Measurements from ENCODE around the gene DGKQ. TPM values are rescaled to one million over a fixed set of nuclear protein-coding genes. Genes with fewer than 3 reads are reported as not detected.

The DGKQ gene
- total RNA-seq, 5 donors from 2014 or later (not counting 1 experiment from before 2014, with no cell fraction given) = 22.6 to 46.4 (median 36.9) TPM

DNA sequence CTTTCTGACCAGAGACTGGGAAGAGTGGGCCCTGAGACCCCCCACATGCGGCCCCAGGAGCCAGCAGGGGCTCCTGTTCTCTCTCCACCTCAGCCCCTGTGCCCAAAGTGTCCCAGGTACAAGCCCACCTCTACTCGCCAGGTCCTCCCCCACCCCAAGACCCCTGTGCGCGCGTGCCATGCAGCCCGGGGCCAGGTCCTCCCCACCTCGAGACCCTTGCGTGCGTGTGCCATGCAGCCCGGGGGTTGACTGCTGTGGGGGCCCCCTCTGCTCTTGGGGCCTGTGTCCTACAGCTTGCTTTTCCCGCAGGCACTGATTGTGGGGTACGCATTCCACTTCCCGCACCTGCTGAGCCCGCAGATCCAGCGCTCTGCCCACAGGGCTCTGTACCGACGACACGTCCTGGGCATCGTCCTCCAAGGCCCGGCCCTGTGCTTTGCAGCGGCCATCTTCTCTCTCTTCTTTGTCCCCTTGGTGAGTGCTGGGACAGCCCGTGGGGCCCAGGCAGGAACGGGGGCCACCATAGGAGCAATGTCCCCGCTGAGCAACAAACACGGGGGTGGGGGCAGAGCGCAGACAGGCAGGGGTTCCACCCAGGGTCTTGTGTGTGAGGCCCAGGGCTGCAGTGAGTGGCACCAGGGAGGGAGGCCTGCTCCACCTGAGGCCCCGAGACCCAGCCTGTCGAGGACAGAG lies 20.3 kb downstream of the DGKQ start:
- Mint-ChIP-seq H3K27me3 (no peaks in the 10 kb centered on the region), H3K27ac (no peak overlapping the region), H3K4me3 (no peak overlapping the region), H3K36me3 (peaks cover 8% of the 10 kb centered on the region), H3K4me1 (no peaks in the 10 kb centered on the region), H3K9me3 (no peaks in the 10 kb centered on the region)
- 91% methylated on average over 25 of the region's 28 CpGs for WGBS (ENCODE audit: insufficient coverage)
- CTCF ChIA-PET = no interaction called here
- no peaks in the 10 kb centered on the region for H3K27me3 ChIP-seq (replicated peaks in 1 of 2; ENCODE audit: control insufficient read depth in 2 of 2, extremely low read depth in 1 of 2, insufficient read depth in 2 of 2, low read length in 1 of 2)
- no peak for ATAC-seq (replicated peaks in 1 of 4)
- no peak overlapping the region for H3K27ac ChIP-seq (ENCODE audit: low read length)
- peaks cover 8 to 13% of the 10 kb centered on the region in 2 donors for H3K36me3 ChIP-seq (ENCODE audit: control insufficient read depth in 2 of 2, extremely low read depth in 1 of 2, insufficient read depth in 1 of 2, low read length in 1 of 2)
- H3K4me1 ChIP-seq (ENCODE audit: control insufficient read depth in 1 of 2, extremely low read depth in 1 of 2, insufficient read depth in 2 of 2, low read length in 2 of 2) = no peaks in the 10 kb centered on the region
- POLR2A ChIA-PET = no interaction called here
- no peak for DNase-seq
- H3K9me3 ChIP-seq = no peaks in the 10 kb centered on the region
- H3K4me3 ChIP-seq (ENCODE audit: control insufficient read depth in 1 of 2, extremely low read depth in 1 of 2, low read length in 1 of 2) = no peak overlapping the region

DNA sequence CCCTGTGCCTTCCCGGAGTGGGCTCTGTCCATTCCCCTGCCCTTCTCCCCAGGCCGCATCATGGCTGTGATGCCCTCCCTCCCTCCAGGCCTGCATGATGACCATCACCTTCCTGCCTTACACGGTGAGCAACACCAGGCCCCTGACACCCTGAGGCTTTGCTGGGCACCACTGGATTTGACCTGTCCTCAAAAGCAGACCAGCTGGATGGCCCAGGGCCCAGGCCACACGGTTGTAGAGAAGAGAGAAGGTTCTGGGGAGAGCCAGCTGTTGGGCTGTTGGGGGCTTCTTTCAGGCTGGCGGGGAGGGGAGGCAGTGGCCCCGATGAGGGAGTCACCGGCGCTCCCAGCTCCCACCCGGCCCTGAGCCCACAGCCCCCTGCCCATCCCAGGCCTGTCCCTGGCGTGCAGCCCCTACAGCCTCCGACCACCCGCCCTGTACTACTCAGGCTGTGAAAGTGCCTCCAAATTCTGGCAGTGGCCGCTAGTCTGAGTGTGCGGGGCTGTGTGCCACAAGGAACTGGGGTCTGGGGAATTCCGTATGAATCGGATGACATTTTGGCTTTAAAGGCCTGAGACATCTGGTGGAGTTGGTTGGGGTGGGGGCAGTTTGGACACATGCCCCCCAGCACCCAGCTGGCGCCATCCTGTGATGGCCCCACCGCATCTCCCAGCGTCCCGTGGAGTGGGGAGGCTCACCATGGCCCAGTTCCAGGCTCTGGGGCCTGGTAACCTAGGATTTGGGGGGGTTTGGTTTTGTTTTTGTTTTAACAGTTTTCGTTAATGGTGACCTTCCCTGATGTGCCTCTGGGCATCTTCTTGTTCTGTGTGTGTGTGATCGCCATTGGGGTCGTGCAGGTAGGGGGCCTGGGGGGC lies 21.5 kb downstream of the DGKQ start:
- ATAC-seq (replicated peaks in 1 of 4) (no peak), DNase-seq (no peak)
- H3K27me3 Mint-ChIP-seq = no peaks in the 10 kb centered on the region
- no peak overlapping the region for H3K4me3 Mint-ChIP-seq
- no peaks in the 10 kb centered on the region for H3K4me1 Mint-ChIP-seq
- no peak overlapping the region for H3K27ac Mint-ChIP-seq
- Histone ChIP-seq H3K9me3 (no peaks in the 10 kb centered on the region), H3K27ac (ENCODE audit: low read length) (no peak overlapping the region), H3K4me3 (ENCODE audit: control insufficient read depth in 1 of 2, extremely low read depth in 1 of 2, low read length in 1 of 2) (no peak overlapping the region), H3K27me3 (replicated peaks in 1 of 2; ENCODE audit: control insufficient read depth in 2 of 2, extremely low read depth in 1 of 2, insufficient read depth in 2 of 2, low read length in 1 of 2) (no peaks in the 10 kb centered on the region), H3K36me3 (ENCODE audit: control insufficient read depth in 2 of 2, extremely low read depth in 1 of 2, insufficient read depth in 1 of 2, low read length in 1 of 2) (peaks cover 8 to 13% of the 10 kb centered on the region in 2 donors), H3K4me1 (ENCODE audit: control insufficient read depth in 1 of 2, extremely low read depth in 1 of 2, insufficient read depth in 2 of 2, low read length in 2 of 2) (no peaks in the 10 kb centered on the region)
- H3K9me3 Mint-ChIP-seq = no peaks in the 10 kb centered on the region
- CTCF ChIA-PET = no interaction called here
- POLR2A ChIA-PET = no interaction called here
- WGBS (ENCODE audit: insufficient coverage) = 93% methylated on average over 14 of the region's 23 CpGs
- peaks cover 8% of the 10 kb centered on the region for H3K36me3 Mint-ChIP-seq

DNA sequence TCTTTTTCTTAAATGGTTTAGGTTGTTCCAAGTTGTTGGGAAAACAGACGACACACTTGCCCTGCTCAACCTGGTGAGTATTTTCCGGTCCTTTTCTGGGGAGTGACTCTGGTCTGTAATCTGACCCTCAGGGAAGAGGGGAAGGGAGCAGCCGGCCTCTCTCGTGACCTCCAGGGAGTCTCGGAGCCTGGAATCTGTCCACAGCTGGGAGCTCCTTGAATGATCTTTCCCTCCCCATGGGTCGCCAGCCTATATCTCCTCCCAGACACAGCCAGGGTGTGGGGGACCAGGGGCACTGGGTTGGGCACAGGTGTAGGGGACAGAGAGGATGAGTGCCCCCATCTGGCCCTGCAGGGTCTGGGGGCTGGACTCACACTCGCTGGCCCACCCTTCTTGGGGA lies 22.2 kb downstream of the DGKQ start:
- Histone ChIP-seq H3K36me3 (ENCODE audit: control insufficient read depth in 2 of 2, extremely low read depth in 1 of 2, insufficient read depth in 1 of 2, low read length in 1 of 2) (peaks cover 8 to 13% of the 10 kb centered on the region in 2 donors), H3K4me1 (ENCODE audit: control insufficient read depth in 1 of 2, extremely low read depth in 1 of 2, insufficient read depth in 2 of 2, low read length in 2 of 2) (peaks cover 0 to 6% of the 10 kb centered on the region in 2 experiments), H3K27me3 (replicated peaks in 1 of 2; ENCODE audit: control insufficient read depth in 2 of 2, extremely low read depth in 1 of 2, insufficient read depth in 2 of 2, low read length in 1 of 2) (no peaks in the 10 kb centered on the region), H3K27ac (ENCODE audit: low read length) (no peak overlapping the region), H3K4me3 (ENCODE audit: control insufficient read depth in 1 of 2, extremely low read depth in 1 of 2, low read length in 1 of 2) (no peak overlapping the region), H3K9me3 (no peaks in the 10 kb centered on the region)
- CTCF ChIA-PET = no interaction called here
- Mint-ChIP-seq H3K4me3 (no peak overlapping the region), H3K36me3 (peaks cover 8% of the 10 kb centered on the region), H3K27me3 (no peaks in the 10 kb centered on the region), H3K9me3 (no peaks in the 10 kb centered on the region), H3K27ac (no peak overlapping the region), H3K4me1 (peaks cover 0 to 5% (median 0%) of the 10 kb centered on the region in 3 donors)
- WGBS (ENCODE audit: insufficient coverage) = 100% methylated on average over 1 of the region's 7 CpGs
- ATAC-seq (replicated peaks in 1 of 4) (no peak), DNase-seq (no peak)
- POLR2A ChIA-PET = no interaction called here

DNA sequence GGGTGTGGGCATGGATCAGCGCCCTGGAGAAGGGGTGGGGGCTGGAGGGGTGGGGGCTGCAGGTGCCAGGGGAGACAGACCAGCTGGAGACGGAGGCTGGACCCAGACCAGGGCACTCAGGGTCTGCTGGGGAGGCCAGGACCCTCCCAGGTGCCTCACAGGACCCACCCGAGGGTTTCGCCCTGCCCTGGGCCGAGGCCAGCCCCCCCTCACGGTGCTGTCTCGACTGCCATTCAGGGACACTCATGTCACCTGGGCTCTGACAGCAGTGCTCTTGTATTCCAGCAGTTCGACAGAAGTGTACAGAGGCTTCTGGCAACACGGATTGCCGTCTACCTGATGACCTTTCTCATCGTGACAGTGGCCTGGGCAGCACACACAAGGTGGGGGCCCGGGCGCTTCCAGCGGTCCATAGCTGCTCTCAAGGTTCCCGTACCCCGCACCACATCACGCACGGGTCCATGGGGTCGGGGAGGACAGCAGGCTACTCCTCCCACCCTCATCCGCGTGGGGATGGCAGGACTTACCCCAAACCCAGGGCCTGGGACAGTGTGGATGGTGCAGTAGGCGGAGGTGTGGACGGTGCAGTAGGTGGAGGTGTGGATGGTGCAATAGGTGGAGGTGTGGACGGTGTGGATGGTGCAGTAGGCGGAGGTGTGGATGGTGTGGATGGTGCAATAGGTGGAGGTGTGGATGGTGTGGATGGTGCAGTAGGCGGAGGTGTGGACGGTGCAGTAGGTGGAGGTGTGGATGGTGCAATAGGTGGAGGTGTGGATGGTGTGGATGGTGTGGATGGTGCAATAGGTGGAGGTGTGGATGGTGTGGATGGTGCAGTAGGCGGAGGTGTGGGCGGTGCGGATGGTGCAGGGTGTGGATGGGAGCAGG lies 23.0 kb downstream of the DGKQ start:
- Mint-ChIP-seq H3K9me3 (no peaks in the 10 kb centered on the region), H3K4me3 (no peak overlapping the region), H3K36me3 (peaks cover 12% of the 10 kb centered on the region), H3K27me3 (no peaks in the 10 kb centered on the region), H3K27ac (no peak overlapping the region), H3K4me1 (peaks cover under 1 to 13% (median 2%) of the 10 kb centered on the region in 3 donors)
- CTCF ChIA-PET = no interaction called here
- Histone ChIP-seq H3K4me1 (ENCODE audit: control insufficient read depth in 1 of 2, extremely low read depth in 1 of 2, insufficient read depth in 2 of 2, low read length in 2 of 2) (peaks cover 0 to 8% of the 10 kb centered on the region in 2 experiments), H3K36me3 (ENCODE audit: control insufficient read depth in 2 of 2, extremely low read depth in 1 of 2, insufficient read depth in 1 of 2, low read length in 1 of 2) (peaks cover 8 to 11% of the 10 kb centered on the region in 2 donors), H3K27ac (ENCODE audit: low read length) (no peak overlapping the region), H3K9me3 (no peaks in the 10 kb centered on the region), H3K4me3 (ENCODE audit: control insufficient read depth in 1 of 2, extremely low read depth in 1 of 2, low read length in 1 of 2) (no peak overlapping the region), H3K27me3 (replicated peaks in 1 of 2; ENCODE audit: control insufficient read depth in 2 of 2, extremely low read depth in 1 of 2, insufficient read depth in 2 of 2, low read length in 1 of 2) (no peaks in the 10 kb centered on the region)
- WGBS (ENCODE audit: insufficient coverage) = 88% methylated on average over 19 of the region's 30 CpGs
- ATAC-seq (replicated peaks in 1 of 4) (no peak), DNase-seq (no peak)
- POLR2A ChIA-PET = no interaction called here

DNA sequence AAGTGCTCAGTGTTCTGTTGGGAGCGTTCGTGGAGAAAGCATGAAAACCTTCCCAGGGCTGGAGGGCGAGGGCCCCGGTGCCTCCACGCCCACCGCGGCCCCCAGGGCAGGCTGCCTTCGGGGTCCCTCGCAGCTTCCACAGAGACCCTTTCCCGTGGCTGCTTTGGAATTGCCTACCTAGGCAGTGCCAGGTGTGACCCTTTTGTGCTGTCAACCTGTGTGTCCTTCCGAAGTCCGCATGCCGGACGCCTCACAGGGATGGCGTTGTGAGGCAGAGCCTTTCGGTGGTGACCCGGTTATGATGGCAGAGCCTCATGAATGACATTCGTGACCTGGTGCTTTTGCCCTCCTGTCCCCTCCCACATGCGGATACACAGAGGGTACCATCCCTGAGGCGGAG lies 23.7 kb downstream of the DGKQ start:
- CTCF ChIA-PET = no interaction called here
- Mint-ChIP-seq H3K4me3 (no peak overlapping the region), H3K27me3 (no peaks in the 10 kb centered on the region), H3K27ac (no peak overlapping the region), H3K9me3 (no peaks in the 10 kb centered on the region), H3K4me1 (peaks cover 2 to 17% (median 3%) of the 10 kb centered on the region in 3 donors), H3K36me3 (peaks cover 12% of the 10 kb centered on the region)
- no peaks in the 10 kb centered on the region for H3K9me3 ChIP-seq
- POLR2A ChIA-PET = interaction anchor here in 1 of 2 donors (0.5 kb wide), 1 partner anchor 546 kb away, joined by 3 read pairs; no protein-coding TSS in a partner anchor
- WGBS (ENCODE audit: insufficient coverage) = 95% methylated on average over 18 of the region's 20 CpGs
- peaks cover 0 to 8% of the 10 kb centered on the region in 2 experiments for H3K4me1 ChIP-seq (ENCODE audit: control insufficient read depth in 1 of 2, extremely low read depth in 1 of 2, insufficient read depth in 2 of 2, low read length in 2 of 2)
- DNase-seq (no peak), ATAC-seq (replicated peaks in 1 of 4) (no peak)
- no peak overlapping the region for H3K4me3 ChIP-seq (ENCODE audit: control insufficient read depth in 1 of 2, extremely low read depth in 1 of 2, low read length in 1 of 2)
- H3K36me3 ChIP-seq (ENCODE audit: control insufficient read depth in 2 of 2, extremely low read depth in 1 of 2, insufficient read depth in 1 of 2, low read length in 1 of 2) = peaks cover 8 to 11% of the 10 kb centered on the region in 2 donors
- H3K27me3 ChIP-seq (replicated peaks in 1 of 2; ENCODE audit: control insufficient read depth in 2 of 2, extremely low read depth in 1 of 2, insufficient read depth in 2 of 2, low read length in 1 of 2) = no peaks in the 10 kb centered on the region
- H3K27ac ChIP-seq (ENCODE audit: low read length) = no peak overlapping the region

DNA sequence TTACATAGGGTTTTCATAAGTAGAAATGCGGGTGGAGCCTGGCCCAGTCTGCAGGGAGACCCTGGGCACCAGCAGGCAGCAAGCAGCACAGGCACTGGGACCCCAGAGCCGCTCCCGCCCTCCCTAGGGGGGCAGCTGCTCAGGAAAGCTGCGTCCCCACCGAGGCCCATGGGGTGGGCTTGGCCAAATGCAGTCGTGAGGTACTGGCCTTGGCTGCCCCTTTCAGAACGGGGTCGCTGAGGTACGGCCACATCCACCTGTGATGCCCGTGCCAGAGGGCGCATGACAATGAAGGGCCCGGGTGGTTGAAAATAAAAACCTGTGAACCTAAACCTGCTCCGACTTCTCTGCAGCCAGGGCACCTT lies 24.5 kb downstream of the DGKQ start:
- ATAC-seq (replicated peaks in 1 of 4) (no peak), DNase-seq (no peak)
- Mint-ChIP-seq H3K4me3 (no peak overlapping the region), H3K36me3 (peaks cover 6% of the 10 kb centered on the region), H3K27me3 (no peaks in the 10 kb centered on the region), H3K9me3 (no peaks in the 10 kb centered on the region), H3K27ac (no peak overlapping the region), H3K4me1 (peaks cover 2 to 17% (median 3%) of the 10 kb centered on the region in 3 donors)
- Histone ChIP-seq H3K4me1 (ENCODE audit: control insufficient read depth in 1 of 2, extremely low read depth in 1 of 2, insufficient read depth in 2 of 2, low read length in 2 of 2) (peaks cover 0 to 8% of the 10 kb centered on the region in 2 experiments), H3K4me3 (ENCODE audit: control insufficient read depth in 1 of 2, extremely low read depth in 1 of 2, low read length in 1 of 2) (no peak overlapping the region), H3K27me3 (replicated peaks in 1 of 2; ENCODE audit: control insufficient read depth in 2 of 2, extremely low read depth in 1 of 2, insufficient read depth in 2 of 2, low read length in 1 of 2) (no peaks in the 10 kb centered on the region), H3K27ac (ENCODE audit: low read length) (no peak overlapping the region), H3K36me3 (ENCODE audit: control insufficient read depth in 2 of 2, extremely low read depth in 1 of 2, insufficient read depth in 1 of 2, low read length in 1 of 2) (peaks cover 4 to 9% of the 10 kb centered on the region in 2 donors), H3K9me3 (no peaks in the 10 kb centered on the region)
- ChIA-PET POLR2A (no interaction called here), CTCF (no interaction called here)
- WGBS (ENCODE audit: insufficient coverage) = 93% methylated on average over 13 of the region's 13 CpGs

Data from T-cell (primary cell).